Stimulated activated CD4-positive, alpha-beta T cell treated with anti-CD3 and anti-CD28 coated beads, Interleukin-2, amount 100 ng/mL, for 48 hours (primary cell): Measurements from ENCODE around the gene UGCG.
A peak's percentile ranks its signal among the peaks of the same experiment; 100 is the strongest.
"Not testable (repeated sequence)": the region's sequence is repeated elsewhere in the genome, so short reads cannot be mapped to it uniquely, and the experiment has no call there.

Experiments
- DNase-seq, 2 donors: peaks; one replicate each; pipeline ENCODE4 v3.0.0-alpha.2; 2020

The UGCG gene

DNA sequence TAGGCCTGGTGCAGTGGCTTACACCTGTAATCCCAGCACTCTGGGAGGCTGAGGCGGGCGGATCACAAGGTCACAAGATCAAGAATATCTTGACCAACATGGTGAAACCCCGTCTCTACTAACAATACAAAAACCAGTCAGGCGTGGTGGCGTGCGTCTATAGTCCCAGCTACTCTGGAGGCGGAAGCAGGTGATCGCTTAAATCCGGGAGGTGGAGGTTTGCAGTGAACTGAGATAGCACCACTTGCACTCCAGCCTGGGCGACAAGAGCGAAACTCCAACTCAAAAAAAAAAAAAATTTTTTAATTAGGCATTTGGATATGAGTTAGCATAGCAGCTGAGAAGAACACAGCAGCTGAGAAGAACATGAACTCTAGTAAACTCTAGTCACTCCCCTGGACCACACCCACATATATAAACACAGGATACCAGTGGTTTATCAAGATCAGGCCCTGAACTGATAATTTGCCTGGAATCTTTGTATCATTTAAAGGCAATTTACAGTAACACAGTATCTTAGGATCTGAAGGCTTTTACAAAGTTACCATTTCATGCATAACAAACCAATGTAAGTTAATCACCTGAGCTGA, 4.6 kb upstream of the UGCG start:
- DNase-seq = no peak

GRCh38 chr9:111896942-111897600, 457 bp downstream of the UGCG start:
- peak in 1 of 2 donors; percentile 18 for DNase-seq

DNA sequence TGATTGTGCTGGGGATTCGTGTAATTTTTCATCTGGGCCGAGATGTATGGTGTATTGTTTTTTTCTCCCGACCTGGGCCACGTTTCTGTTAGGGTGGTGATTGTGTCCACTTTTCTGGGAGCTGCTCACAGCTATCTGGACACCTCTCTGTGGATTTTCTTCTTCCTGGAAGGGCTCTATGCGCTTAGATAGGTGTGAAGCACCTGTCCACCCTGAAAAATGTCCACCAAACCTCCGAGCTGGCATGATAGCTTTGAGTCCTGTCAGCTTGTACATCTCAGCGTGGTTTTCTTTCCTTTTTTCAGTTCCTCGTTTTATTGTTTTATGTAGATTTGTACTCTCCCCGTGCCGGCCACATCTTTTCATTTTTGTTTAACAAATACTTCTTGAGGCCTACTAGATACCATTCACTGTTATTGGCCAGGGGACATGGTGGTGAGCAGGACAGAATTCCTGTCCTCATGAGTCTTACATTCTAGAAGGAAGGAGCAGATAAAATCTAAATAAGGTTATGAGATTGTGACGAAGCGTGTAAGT, 1.1 kb downstream of the UGCG start:
- DNase-seq = peak in 1 of 2 donors; percentile 15

DNA sequence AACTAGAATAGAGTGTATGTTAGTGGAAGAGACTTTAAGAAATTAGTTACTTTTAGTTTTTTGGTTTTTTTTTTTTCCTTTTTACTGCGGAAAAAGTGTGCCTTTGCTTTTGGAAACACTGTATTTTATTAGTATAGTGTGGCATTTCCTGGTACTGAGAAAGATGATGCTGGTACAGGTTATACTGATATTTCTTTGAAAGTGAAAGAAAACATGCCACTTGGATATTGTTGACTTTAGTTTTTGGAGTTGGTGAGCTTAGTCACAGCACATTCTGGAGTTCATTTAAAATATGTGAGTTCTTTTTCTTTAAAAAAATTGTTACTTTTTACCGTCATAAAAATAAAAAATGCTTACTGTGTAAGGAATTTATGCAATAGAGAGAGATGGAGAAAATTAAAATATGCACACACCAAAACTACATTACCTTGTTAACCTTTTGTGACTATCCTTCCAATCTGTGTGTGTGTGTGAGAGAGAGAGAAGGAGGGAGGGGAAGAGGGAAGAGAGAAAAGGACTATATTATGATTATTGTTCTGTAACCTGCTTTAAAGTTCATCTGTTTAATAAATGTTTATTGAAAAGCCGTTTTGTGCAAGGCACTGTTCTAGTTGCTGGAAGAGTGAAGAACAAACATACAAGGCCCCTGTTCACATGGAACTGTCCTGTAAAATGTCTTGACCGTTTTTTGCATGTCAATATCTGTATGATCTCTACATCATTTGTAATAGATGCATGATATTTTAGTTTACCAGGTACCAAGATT, 1.9 kb downstream of the UGCG start:
- DNase-seq = no peak

DNA sequence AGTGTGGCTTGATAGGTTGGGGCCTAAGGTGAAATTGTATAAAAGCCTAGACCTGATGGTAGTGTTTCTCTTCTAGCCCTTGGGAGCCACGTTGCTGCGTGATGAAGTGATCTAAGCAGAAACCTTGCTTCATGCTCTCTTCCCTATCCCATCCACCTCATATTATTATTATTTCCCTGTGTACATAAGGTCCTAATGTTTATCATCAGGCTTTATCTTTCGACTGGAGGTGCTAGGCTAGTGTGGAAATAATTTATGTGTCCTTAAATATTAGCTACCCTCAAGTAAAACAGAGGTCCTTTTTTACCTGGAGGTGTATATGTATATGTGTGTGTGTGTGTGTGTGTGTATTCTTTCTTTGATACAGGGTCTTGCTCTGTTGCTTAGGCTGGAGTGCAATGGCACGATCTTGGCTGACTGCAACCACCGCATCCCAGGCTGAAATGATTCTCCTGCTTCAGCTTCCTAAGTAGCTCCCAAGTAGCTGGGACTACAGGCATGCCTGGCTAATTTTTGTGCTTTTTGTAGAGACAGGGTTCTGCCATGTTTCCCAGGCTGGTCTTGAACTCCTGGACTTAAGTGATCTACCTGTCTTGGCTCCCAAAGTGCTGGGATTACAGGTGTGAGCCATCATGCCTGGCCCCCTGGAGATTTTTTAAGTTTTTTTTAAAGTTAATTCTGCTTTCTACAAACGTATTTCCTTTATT, 3.7 kb downstream of the UGCG start:
- no peak for DNase-seq

- DNase-seq = no peak
Measured at GRCh38 chr9:111900858-111901612, 4.4 kb downstream of the UGCG start.

DNA sequence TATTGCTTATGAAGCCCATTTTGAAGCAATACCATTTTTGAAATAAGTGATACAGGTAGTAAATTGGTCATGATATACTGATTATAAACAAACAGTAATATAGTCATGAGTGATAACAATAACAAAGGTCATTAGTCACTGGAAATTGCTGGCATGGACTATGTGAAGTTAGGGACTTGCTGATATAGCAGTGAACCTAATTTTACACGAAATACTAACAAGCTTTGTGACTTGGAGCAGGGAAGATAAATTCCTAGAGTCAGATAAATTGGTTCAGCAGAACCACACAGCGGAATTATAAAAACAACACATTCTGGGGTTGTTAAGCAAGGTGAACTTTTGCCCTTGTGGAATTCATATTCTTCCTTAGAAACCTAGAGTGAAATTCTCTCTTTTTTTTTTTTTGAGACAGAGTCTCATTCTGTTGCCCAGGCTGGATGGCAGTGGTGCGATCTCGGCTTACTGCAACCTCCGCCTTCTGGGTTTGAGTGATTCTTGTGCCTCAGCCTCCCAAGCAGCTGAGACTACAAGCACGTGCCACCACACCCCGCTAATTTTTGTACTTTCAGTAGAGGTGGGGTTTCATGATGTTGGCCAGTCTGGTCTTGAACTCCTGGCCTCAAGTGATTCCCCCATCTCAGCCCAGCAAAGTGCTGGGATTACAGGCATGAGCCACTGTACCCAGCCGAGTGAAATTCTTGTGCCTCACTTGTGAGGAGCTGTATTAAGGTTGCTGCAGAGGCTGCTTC, 6.0 kb downstream of the UGCG start:
- no peak for DNase-seq

- DNase-seq = not testable (repeated sequence)
Measured at GRCh38 chr9:111903535-111903934, 6.9 kb downstream of the UGCG start.

- no peak for DNase-seq
Measured at GRCh38 chr9:111904026-111904425, 7.4 kb downstream of the UGCG start.

DNA sequence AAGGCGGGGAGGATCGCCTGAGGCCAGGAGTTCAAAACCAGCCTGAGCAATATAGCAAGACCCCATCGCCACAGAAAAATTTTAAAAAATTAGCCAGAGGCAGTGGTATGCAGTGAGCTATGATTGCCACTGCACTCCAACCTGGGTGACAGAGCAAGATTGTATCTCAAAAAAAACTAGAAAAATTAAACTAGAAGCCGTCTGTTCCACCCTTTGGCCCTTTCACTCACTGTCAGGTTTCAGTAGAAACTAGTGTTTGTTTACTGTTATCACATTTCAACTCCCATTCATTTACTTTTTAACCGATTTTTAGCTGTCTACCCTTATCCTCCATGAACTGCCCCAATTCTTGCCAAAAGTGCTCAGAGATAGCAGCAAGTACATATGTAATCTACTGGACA, 8.3 kb downstream of the UGCG start:
- no peak for DNase-seq

GRCh38 chr9:111907147-111907546, 10.5 kb downstream of the UGCG start:
- no peak for DNase-seq

GRCh38 chr9:111909444-111909843, 12.8 kb downstream of the UGCG start:
- DNase-seq = no peak

- no peak for DNase-seq
Measured at GRCh38 chr9:111910428-111910827, 13.8 kb downstream of the UGCG start.

DNA sequence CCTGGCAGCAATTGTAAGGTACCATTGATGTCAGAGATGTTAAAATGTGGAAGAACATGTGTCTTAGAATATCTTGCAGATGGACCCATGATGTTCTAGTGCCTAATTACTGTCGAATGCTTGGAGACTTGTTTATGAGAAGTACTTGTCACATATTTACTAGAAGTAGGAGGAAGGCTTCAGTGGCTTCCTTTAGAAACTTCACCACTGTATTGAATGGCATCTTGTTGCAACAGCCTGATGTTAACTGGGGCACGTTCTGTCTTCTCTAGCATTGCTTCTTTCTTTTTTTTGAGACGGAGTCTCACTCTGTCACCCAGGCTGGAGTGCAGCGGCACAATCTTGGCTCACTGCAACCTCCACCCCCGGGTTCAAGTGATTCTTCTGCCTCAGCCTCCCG, 16.5 kb downstream of the UGCG start:
- no peak for DNase-seq

- no peak for DNase-seq
Measured at GRCh38 chr9:111914749-111915424, 18.3 kb downstream of the UGCG start.

DNA sequence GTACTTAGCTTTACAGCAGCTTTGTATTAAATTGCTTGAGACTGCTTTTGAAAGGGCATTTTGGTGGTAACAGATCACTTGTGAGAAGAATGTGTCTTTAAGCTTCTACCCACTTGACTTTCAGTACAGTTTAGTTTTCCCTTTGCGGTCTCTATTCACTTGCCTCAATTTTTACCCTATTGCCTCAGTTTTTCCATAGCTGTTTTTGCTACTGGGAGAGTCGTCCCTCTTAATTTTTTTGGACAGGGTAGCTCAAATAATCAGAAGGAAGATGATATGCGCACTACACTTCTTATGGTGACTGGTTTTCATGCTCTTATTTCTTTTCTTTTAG, 18.8 kb downstream of the UGCG start:
- DNase-seq = no peak

DNA sequence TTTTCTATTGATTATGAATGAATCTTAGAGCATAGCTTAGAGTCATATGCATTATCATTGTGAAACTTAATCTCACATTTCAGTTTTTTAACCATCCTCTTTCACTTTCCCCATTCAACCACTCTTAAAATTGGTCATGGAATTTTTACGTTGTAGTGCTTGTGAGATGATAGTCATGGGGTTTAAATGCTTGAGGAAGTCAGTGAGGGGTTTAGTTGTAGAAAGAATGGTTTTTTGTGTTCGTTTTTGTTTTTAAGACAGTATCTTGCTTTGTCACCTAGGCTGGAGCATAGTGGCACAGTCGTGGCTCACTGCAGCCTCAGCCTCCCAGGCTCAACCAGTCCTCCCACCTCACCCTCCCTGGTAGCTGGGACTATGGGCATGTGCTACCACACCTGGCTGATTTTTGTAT, 19.6 kb downstream of the UGCG start:
- no peak for DNase-seq

DNA sequence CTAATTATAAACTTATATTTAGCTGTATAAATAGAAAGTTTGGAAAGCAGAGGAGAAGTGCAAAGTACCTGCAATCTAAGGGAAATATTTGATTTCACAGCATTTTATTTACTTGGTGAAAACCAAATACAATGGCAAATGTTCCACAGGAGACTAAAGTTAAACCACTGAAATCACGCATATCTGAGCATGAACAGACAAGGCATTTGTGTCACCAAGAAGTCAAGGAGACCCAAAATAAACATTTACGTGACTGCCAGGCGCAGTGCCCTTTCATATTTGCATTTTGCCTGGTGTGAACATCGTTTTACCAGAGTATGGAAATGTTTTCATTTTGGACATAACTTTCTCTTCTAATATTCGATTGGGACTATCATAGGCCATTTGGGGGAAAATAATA, 20.6 kb downstream of the UGCG start:
- no peak for DNase-seq

DNA sequence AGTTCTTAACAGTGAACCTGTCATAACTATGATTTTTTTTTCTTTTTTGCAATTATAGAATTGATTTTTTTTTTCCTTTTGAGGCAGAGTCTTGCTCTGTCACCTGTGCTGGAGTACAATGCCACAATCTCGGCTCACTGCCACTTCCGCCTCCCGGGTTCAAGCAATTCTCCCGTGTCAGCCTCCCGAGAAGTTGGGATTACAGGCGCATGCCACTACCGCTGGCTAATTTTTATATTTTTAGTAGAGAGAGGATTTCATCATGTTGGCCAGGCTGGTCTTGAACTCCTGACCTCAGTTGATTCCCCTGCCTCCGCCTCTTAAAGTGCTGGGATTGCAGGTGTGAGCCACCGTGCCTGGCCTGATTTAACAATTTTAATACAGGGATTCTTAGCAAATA, 21.4 kb downstream of the UGCG start:
- DNase-seq = no peak

GRCh38 chr9:111919875-111920274, 23.3 kb downstream of the UGCG start:
- DNase-seq = no peak

- no peak for DNase-seq
Measured at GRCh38 chr9:111920531-111920930, 23.9 kb downstream of the UGCG start.
